ENCODE results near the gene KCNMA1. TPM values are rescaled to one million over a fixed set of nuclear protein-coding genes. Genes with fewer than 3 reads are reported as not detected.

KCNMA1 gene
- total RNA-seq, 1 donor from 2014 or later = 30.1 TPM

GRCh38 chr10:77049146-77049545, 588.5 kb downstream of the KCNMA1 start:
- H3K27me3 Mint-ChIP-seq = peaks cover 12% of the 10 kb centered on the region
- H3K4me3 Mint-ChIP-seq = no peak overlapping the region
- H3K27ac Mint-ChIP-seq = no peak overlapping the region
- H3K36me3 Mint-ChIP-seq = no peaks in the 10 kb centered on the region
- DNase-seq (ENCODE audit: extremely low spot score, unreplicated experiment) = no peak
- TF ChIP-seq, protein P1, sequence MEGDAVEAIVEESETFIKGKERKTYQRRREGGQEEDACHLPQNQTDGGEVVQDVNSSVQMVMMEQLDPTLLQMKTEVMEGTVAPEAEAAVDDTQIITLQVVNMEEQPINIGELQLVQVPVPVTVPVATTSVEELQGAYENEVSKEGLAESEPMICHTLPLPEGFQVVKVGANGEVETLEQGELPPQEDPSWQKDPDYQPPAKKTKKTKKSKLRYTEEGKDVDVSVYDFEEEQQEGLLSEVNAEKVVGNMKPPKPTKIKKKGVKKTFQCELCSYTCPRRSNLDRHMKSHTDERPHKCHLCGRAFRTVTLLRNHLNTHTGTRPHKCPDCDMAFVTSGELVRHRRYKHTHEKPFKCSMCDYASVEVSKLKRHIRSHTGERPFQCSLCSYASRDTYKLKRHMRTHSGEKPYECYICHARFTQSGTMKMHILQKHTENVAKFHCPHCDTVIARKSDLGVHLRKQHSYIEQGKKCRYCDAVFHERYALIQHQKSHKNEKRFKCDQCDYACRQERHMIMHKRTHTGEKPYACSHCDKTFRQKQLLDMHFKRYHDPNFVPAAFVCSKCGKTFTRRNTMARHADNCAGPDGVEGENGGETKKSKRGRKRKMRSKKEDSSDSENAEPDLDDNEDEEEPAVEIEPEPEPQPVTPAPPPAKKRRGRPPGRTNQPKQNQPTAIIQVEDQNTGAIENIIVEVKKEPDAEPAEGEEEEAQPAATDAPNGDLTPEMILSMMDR (conservative IDR thresholded peaks at IDR 0.05) = no peak
- H3K4me1 Mint-ChIP-seq (ENCODE audit: unreplicated experiment) = no peaks in the 10 kb centered on the region
- no peaks in the 10 kb centered on the region for H3K9me3 Mint-ChIP-seq

GRCh38 chr10:77045085-77045484, 592.5 kb downstream of the KCNMA1 start:
- TF ChIP-seq, protein P1 (conservative IDR thresholded peaks at IDR 0.05) = no peak
- no peak overlapping the region for H3K4me3 Mint-ChIP-seq
- peaks cover 3% of the 10 kb centered on the region for H3K4me1 Mint-ChIP-seq (ENCODE audit: unreplicated experiment)
- no peaks in the 10 kb centered on the region for H3K36me3 Mint-ChIP-seq
- no peaks in the 10 kb centered on the region for H3K9me3 Mint-ChIP-seq
- no peak overlapping the region for H3K27ac Mint-ChIP-seq
- peaks cover 8% of the 10 kb centered on the region for H3K27me3 Mint-ChIP-seq
- no peak for DNase-seq (ENCODE audit: extremely low spot score, unreplicated experiment)

GRCh38 chr10:77043420-77043763, 594.2 kb downstream of the KCNMA1 start:
- no peak overlapping the region for H3K4me3 Mint-ChIP-seq
- peaks cover 8% of the 10 kb centered on the region for H3K27me3 Mint-ChIP-seq
- no peak overlapping the region for H3K27ac Mint-ChIP-seq
- TF ChIP-seq, protein P1 (conservative IDR thresholded peaks at IDR 0.05) = no peak
- H3K36me3 Mint-ChIP-seq = no peaks in the 10 kb centered on the region
- H3K4me1 Mint-ChIP-seq (ENCODE audit: unreplicated experiment) = peaks cover 3% of the 10 kb centered on the region
- no peak for DNase-seq (ENCODE audit: extremely low spot score, unreplicated experiment)
- no peaks in the 10 kb centered on the region for H3K9me3 Mint-ChIP-seq

GRCh38 chr10:77042706-77043419, 594.7 kb downstream of the KCNMA1 start:
- no peak for DNase-seq (ENCODE audit: extremely low spot score, unreplicated experiment)
- H3K9me3 Mint-ChIP-seq = no peaks in the 10 kb centered on the region
- TF ChIP-seq, protein P1 (conservative IDR thresholded peaks at IDR 0.05) = no peak
- H3K36me3 Mint-ChIP-seq = no peaks in the 10 kb centered on the region
- no peak overlapping the region for H3K27ac Mint-ChIP-seq
- H3K4me1 Mint-ChIP-seq (ENCODE audit: unreplicated experiment) = peaks cover 3% of the 10 kb centered on the region
- H3K4me3 Mint-ChIP-seq = no peak overlapping the region
- peaks cover 8% of the 10 kb centered on the region for H3K27me3 Mint-ChIP-seq

DNA sequence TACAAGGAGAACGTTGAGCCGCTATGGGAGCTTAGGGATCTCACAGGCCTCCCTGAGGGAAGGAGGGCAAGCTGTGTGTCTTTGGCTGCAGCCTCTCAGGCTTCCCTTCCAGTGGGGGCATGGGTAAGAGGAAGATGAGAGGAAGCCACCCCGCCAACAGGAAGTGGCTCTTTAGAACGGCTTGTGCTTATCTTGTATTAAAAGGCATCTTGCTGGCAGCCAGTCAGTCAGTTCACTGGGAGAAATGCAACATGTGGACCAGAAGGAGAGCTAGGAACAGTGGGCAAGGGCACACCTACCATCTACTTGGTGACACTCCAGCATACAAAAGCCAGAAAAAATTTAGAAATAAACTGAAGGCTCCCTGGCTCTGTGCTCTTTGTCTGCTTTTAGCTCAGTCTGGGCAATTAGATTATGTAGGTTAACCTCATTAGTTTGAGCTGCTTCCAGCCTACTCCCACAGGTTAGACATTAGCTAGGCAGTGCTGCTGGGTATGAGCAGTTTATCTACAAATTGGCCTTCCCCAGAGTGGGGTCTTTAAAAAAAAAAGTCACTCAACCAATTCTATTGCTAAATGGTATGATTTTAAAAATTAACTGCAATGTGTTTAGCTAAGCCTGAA, 595.9 kb downstream of the KCNMA1 start:
- Mint-ChIP-seq H3K9me3 (no peaks in the 10 kb centered on the region), H3K27me3 (peaks cover 13% of the 10 kb centered on the region), H3K27ac (no peak overlapping the region), H3K36me3 (no peaks in the 10 kb centered on the region), H3K4me3 (no peak overlapping the region), H3K4me1 (ENCODE audit: unreplicated experiment) (peaks cover 3% of the 10 kb centered on the region)
- TF ChIP-seq, protein P1 (conservative IDR thresholded peaks at IDR 0.05) = no peak
- DNase-seq (ENCODE audit: extremely low spot score, unreplicated experiment) = no peak
